Panc1 (cell line): ENCODE results near the gene MRM1. TPM values are rescaled to one million over a fixed set of nuclear protein-coding genes. Genes with fewer than 3 reads are reported as not detected.

ENCODE experiments used
- ATAC-seq: fragments of 200-7000 bp; cut with Tn5 transposase; 2 replicates; pipeline ENCODE4 v1.9.1; 2020; ENCODE audit warnings: mild to moderate bottlenecking, moderate library complexity
- BruUV-seq: library from RNA; stranded (reverse); fragments of 400-500 nt; replicated peaks from 2 replicates; lab custom pipeline; 2021; lab: Mats Ljungman, UMichigan
- CTCF ChIA-PET: fragments of 300-600 bp; sonication (Branson Sonifier 250); formaldehyde crosslinking; loops from one replicate; lab custom pipeline; 2022; ENCODE audit warnings: antibody characterized with exemption; lab: Charles Lee
- POLR2A ChIA-PET: fragments of 300-600 bp; sonication (Branson Sonifier 250); formaldehyde crosslinking; loops from one replicate; lab custom pipeline; 2022; ENCODE audit warnings: antibody characterized with exemption; lab: Charles Lee
- DNase-seq: peaks from one replicate; pipeline ENCODE4 v3.0.0-alpha.2; 2010; ENCODE audit warnings: low read depth, low spot score
- H3K27ac ChIP-seq: 2 replicates; pipeline ENCODE4 v1.5.1; 2011; ENCODE audit warnings: mild to moderate bottlenecking, low read length, inconsistent platforms
- H3K27me3 ChIP-seq: fragments of 200-500 bp; sonication (Bioruptor generic); 2 replicates; pipeline ENCODE4 v1.6.0; 2014; ENCODE audit warnings: low read length, inconsistent platforms; ENCODE audit not compliant: control insufficient read depth, insufficient read depth
- H3K36me3 ChIP-seq: fragments of 200-500 bp; sonication (Bioruptor generic); 2 replicates; pipeline ENCODE4 v1.5.1; 2014; ENCODE audit warnings: inconsistent platforms, mild to moderate bottlenecking, low read length, moderate library complexity; ENCODE audit not compliant: control insufficient read depth, insufficient read depth
- H3K4me1 ChIP-seq: 2 replicates; pipeline ENCODE4 v1.5.1; 2011; ENCODE audit warnings: inconsistent platforms, mild to moderate bottlenecking, low read length, moderate library complexity; ENCODE audit not compliant: control insufficient read depth, insufficient read depth
- H3K4me3 ChIP-seq, 2 experiments: 2 replicates each; pipeline ENCODE4 v1.5.1; 2011 to 2012; ENCODE audit warnings: low read depth in 2 of 2, low read length in 2 of 2, mild to moderate bottlenecking in 2 of 2, inconsistent platforms in 1 of 2, moderate library complexity in 1 of 2
- H3K9me3 ChIP-seq: fragments of 200-500 bp; sonication (Bioruptor generic); 2 replicates; pipeline ENCODE4 v1.5.1; 2014; ENCODE audit warnings: low read depth, mild to moderate bottlenecking, inconsistent platforms, low read length, moderate library complexity; ENCODE audit not compliant: control insufficient read depth, insufficient read depth
- CTCF ChIP-seq: fragments of 450-650 bp; IDR thresholded peaks from 2 replicates; pipeline ENCODE4 v1.5.1; 2017; ENCODE audit warnings: mild to moderate bottlenecking
- POLR2AphosphoS5 ChIP-seq: IDR thresholded peaks from 2 replicates; pipeline ENCODE4 v1.6.1; 2012; ENCODE audit warnings: mild to moderate bottlenecking, low read depth, low read length, moderate library complexity
- SIN3A ChIP-seq: IDR thresholded peaks from 2 replicates; pipeline ENCODE4 v1.6.1; 2012; ENCODE audit warnings: low read depth, mild to moderate bottlenecking, low read length, moderate library complexity, borderline replicate concordance; ENCODE audit not compliant: insufficient read depth
- TCF7L2 ChIP-seq: IDR thresholded peaks from 2 replicates; pipeline ENCODE4 v1.6.1; 2011; ENCODE audit warnings: mild to moderate bottlenecking, low read depth, low read length, inconsistent platforms
- in situ Hi-C: cut with HindIII; loops from 2 replicates; pipeline ENCODE4 v1.10.0; 2016; ENCODE audit warnings: low sequenced_read_pairs, low pct_unique_long_range_greater_than_20kb
- intact Hi-C: fragments of 100-400 bp; cut with micrococcal nuclease; formaldehyde crosslinking; loops from one replicate; pipeline ENCODE4 v1.10.0; 2022; ENCODE audit not compliant: unreplicated experiment
- total RNA-seq: library from RNA; stranded (reverse); gene quantifications from one replicate; pipeline ENCODE4 v1.2.1, GENCODE V29; 2021; ENCODE audit not compliant: unreplicated experiment
- TF ChIP-seq, protein P1 (sequence below), 2 experiments: IDR thresholded peaks; 2 replicates each; pipeline ENCODE4 v1.6.1; 2011 to 2012; ENCODE audit warnings: low read depth in 2 of 2, control low read depth in 1 of 2, low read length in 1 of 2, mild to moderate bottlenecking in 1 of 2, moderate library complexity in 1 of 2; ENCODE audit not compliant: insufficient read depth in 1 of 2

Gene MRM1
- total RNA-seq, 1 experiment from 2014 or later: 7.8 TPM

GRCh38 chr17:36616061-36617029 is 15.0 kb downstream of the MRM1 start:
- no peaks in the 10 kb centered on the region for H3K27me3 ChIP-seq

GRCh38 chr17:36617773-36618172 is 16.4 kb downstream of the MRM1 start:
- ChIA-PET CTCF (no interaction called here), POLR2A (no interaction called here)
- H3K4me1 ChIP-seq: no peaks in the 10 kb centered on the region
- ATAC-seq (no peak), DNase-seq (no peak)
- in situ Hi-C loops (no loop called here), intact Hi-C loops (no loop called here)
- TF ChIP-seq, protein P1, sequence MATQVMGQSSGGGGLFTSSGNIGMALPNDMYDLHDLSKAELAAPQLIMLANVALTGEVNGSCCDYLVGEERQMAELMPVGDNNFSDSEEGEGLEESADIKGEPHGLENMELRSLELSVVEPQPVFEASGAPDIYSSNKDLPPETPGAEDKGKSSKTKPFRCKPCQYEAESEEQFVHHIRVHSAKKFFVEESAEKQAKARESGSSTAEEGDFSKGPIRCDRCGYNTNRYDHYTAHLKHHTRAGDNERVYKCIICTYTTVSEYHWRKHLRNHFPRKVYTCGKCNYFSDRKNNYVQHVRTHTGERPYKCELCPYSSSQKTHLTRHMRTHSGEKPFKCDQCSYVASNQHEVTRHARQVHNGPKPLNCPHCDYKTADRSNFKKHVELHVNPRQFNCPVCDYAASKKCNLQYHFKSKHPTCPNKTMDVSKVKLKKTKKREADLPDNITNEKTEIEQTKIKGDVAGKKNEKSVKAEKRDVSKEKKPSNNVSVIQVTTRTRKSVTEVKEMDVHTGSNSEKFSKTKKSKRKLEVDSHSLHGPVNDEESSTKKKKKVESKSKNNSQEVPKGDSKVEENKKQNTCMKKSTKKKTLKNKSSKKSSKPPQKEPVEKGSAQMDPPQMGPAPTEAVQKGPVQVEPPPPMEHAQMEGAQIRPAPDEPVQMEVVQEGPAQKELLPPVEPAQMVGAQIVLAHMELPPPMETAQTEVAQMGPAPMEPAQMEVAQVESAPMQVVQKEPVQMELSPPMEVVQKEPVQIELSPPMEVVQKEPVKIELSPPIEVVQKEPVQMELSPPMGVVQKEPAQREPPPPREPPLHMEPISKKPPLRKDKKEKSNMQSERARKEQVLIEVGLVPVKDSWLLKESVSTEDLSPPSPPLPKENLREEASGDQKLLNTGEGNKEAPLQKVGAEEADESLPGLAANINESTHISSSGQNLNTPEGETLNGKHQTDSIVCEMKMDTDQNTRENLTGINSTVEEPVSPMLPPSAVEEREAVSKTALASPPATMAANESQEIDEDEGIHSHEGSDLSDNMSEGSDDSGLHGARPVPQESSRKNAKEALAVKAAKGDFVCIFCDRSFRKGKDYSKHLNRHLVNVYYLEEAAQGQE (IDR thresholded peaks at IDR 0.05; ENCODE audit: insufficient read depth in 1 of 2, low read depth in 2 of 2, low read length in 1 of 2): no peak
- TF ChIP-seq TCF7L2: no peak
- no peak for TF ChIP-seq SIN3A
- no peak for TF ChIP-seq POLR2AphosphoS5
- TF ChIP-seq CTCF: no peak
- no peaks in the 10 kb centered on the region for H3K36me3 ChIP-seq
- H3K9me3 ChIP-seq: no peaks in the 10 kb centered on the region
- no peaks in the 10 kb centered on the region for H3K27me3 ChIP-seq
- H3K4me3 ChIP-seq: no peak overlapping the region
- H3K27ac ChIP-seq: no peak overlapping the region
- BruUV-seq: no TSS peak

More at GRCh38 chr17:36616061-36617029, 15.0 kb downstream of the MRM1 start:
- DNase-seq (no peak), ATAC-seq (no peak)
- Histone ChIP-seq H3K4me1 (no peaks in the 10 kb centered on the region), H3K27ac (no peak overlapping the region), H3K36me3 (no peaks in the 10 kb centered on the region), H3K4me3 (no peak overlapping the region), H3K9me3 (no peaks in the 10 kb centered on the region)
- BruUV-seq: no TSS peak
- ChIA-PET POLR2A (interaction anchor here (0.6 kb wide), 1 partner anchor 13 kb away, joined by 8 read pairs; no protein-coding TSS in a partner anchor), CTCF (interaction anchor here (0.6 to 0.7 kb wide), 2 partner anchors 14 to 54 kb away, joined by 5 to 6 read pairs; no protein-coding TSS in a partner anchor)
- TF ChIP-seq POLR2AphosphoS5 (no peak), CTCF (no peak), SIN3A (no peak), TCF7L2 (no peak)
- TF ChIP-seq, protein P1 (IDR thresholded peaks at IDR 0.05; ENCODE audit: insufficient read depth in 1 of 2, low read depth in 2 of 2, low read length in 1 of 2): no peak
- in situ Hi-C loops (no loop called here), intact Hi-C loops (no loop called here)
